ENCODE measurements around the gene ATP11A.
"Not testable (repeated sequence)": the region's sequence is repeated elsewhere in the genome, so short reads cannot be mapped to it uniquely, and the experiment has no call there.

Gene ATP11A

GRCh38 chr13:112692586-112692985, 2.7 kb downstream of the ATP11A start:
- no peak for DNase-seq (ENCODE audit: low read depth)

- no peak for DNase-seq (ENCODE audit: low read depth)
Measured at GRCh38 chr13:112693831-112694497, 4.1 kb downstream of the ATP11A start.

- no peak for DNase-seq (ENCODE audit: low read depth)
Measured at GRCh38 chr13:112695121-112695520, 5.3 kb downstream of the ATP11A start.

GRCh38 chr13:112696001-112696868, 6.4 kb downstream of the ATP11A start:
- no peak for DNase-seq (ENCODE audit: low read depth)

- DNase-seq (ENCODE audit: low read depth): no peak
Measured at GRCh38 chr13:112696869-112697465, 7.1 kb downstream of the ATP11A start.

GRCh38 chr13:112697756-112698655, 8.2 kb downstream of the ATP11A start:
- DNase-seq (ENCODE audit: low read depth): no peak

- no peak for DNase-seq (ENCODE audit: low read depth)
Measured at GRCh38 chr13:112699322-112699918, 9.6 kb downstream of the ATP11A start.

GRCh38 chr13:112700291-112701060, 10.6 kb downstream of the ATP11A start:
- DNase-seq (ENCODE audit: low read depth): no peak

GRCh38 chr13:112702341-112702985, 12.6 kb downstream of the ATP11A start:
- DNase-seq (ENCODE audit: low read depth): no peak

GRCh38 chr13:112702986-112703379, 13.1 kb downstream of the ATP11A start:
- no peak for DNase-seq (ENCODE audit: low read depth)

GRCh38 chr13:112703449-112704284, 13.8 kb downstream of the ATP11A start:
- no peak for DNase-seq (ENCODE audit: low read depth)

GRCh38 chr13:112704308-112705145, 14.7 kb downstream of the ATP11A start:
- no peak for DNase-seq (ENCODE audit: low read depth)

GRCh38 chr13:112705286-112705685, 15.4 kb downstream of the ATP11A start:
- DNase-seq (ENCODE audit: low read depth): no peak

- no peak for DNase-seq (ENCODE audit: low read depth)
Measured at GRCh38 chr13:112706171-112706570, 16.3 kb downstream of the ATP11A start.

- DNase-seq (ENCODE audit: low read depth): no peak
Measured at GRCh38 chr13:112708560-112709240, 18.9 kb downstream of the ATP11A start.

GRCh38 chr13:112709316-112709715, 19.5 kb downstream of the ATP11A start:
- not testable (repeated sequence) for DNase-seq (ENCODE audit: low read depth)

Measured in activated T-cell treated with anti-CD3 and anti-CD28 coated beads for 24 hours (primary cell).